ENCODE results near the gene OPALIN. TPM values are rescaled to one million over a fixed set of nuclear protein-coding genes. Genes with fewer than 3 reads are reported as not detected.

The OPALIN gene
- total RNA-seq, 5 donors from 2014 or later (not counting 1 experiment from before 2014, with no cell fraction given): not detected

- peaks cover 8 to 17% (median 12%) of the 10 kb centered on the region in 3 donors for H3K4me1 Mint-ChIP-seq
- WGBS (ENCODE audit: insufficient coverage): 44% methylated on average over 2 of the region's 7 CpGs
- Histone ChIP-seq H3K36me3 (ENCODE audit: control insufficient read depth in 2 of 2, extremely low read depth in 1 of 2, insufficient read depth in 1 of 2, low read length in 1 of 2) (no peaks in the 10 kb centered on the region), H3K27ac (ENCODE audit: low read length) (no peak overlapping the region), H3K27me3 (replicated peaks in 1 of 2; ENCODE audit: control insufficient read depth in 2 of 2, extremely low read depth in 1 of 2, insufficient read depth in 2 of 2, low read length in 1 of 2) (peaks cover 0 to 40% of the 10 kb centered on the region in 2 experiments), H3K4me3 (ENCODE audit: control insufficient read depth in 1 of 2, extremely low read depth in 1 of 2, low read length in 1 of 2) (no peak overlapping the region), H3K9me3 (no peaks in the 10 kb centered on the region), H3K4me1 (ENCODE audit: control insufficient read depth in 1 of 2, extremely low read depth in 1 of 2, insufficient read depth in 2 of 2, low read length in 2 of 2) (peaks cover 0 to 11% of the 10 kb centered on the region in 2 experiments)
- DNase-seq (no peak), ATAC-seq (replicated peaks in 1 of 4) (no peak)
- no peaks in the 10 kb centered on the region for H3K9me3 Mint-ChIP-seq
- H3K27me3 Mint-ChIP-seq: peaks cover 3 to 26% of the 10 kb centered on the region in 2 donors
- no peak overlapping the region for H3K4me3 Mint-ChIP-seq
- no peaks in the 10 kb centered on the region for H3K36me3 Mint-ChIP-seq
- CTCF ChIA-PET: no interaction called here
- H3K27ac Mint-ChIP-seq: no peak overlapping the region
- POLR2A ChIA-PET: no interaction called here
Measured at GRCh38 chr10:96376483-96376882, 17.7 kb upstream of the OPALIN start.

- 8% methylated on average over 31 of the region's 36 CpGs for WGBS (ENCODE audit: insufficient coverage)
Measured at GRCh38 chr10:96374985-96375830, 16.4 kb upstream of the OPALIN start.

DNA sequence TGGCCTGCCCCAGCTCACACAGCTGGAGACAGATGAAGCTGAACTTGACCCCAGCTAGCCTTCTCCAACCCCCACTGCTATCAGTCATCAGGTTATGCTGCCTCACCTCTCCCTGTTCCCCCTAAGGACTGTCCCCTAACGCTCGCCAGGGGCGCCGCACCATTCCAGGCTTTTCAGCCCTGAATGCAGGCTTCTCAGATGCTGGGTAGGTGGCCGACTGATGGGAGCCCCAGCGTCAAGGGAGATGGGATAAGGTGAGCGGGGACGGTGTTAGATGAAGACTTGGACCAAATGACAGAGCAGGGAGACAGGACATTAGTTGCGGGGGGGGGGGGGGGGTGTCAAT is 15.8 kb upstream of the OPALIN start:
- peak overlapping the region in 1 of 2 donors; percentile 52 for H3K4me3 ChIP-seq (ENCODE audit: control insufficient read depth in 1 of 2, extremely low read depth in 1 of 2, low read length in 1 of 2)
- peaks cover 0 to 46% of the 10 kb centered on the region in 2 experiments for H3K27me3 ChIP-seq (replicated peaks in 1 of 2; ENCODE audit: control insufficient read depth in 2 of 2, extremely low read depth in 1 of 2, insufficient read depth in 2 of 2, low read length in 1 of 2)
- Mint-ChIP-seq H3K27me3 (peaks cover 3 to 23% of the 10 kb centered on the region in 2 donors), H3K4me3 (peak overlapping the region; percentile 74 to 77 (median 75)), H3K4me1 (peaks cover 8 to 17% (median 12%) of the 10 kb centered on the region in 3 donors), H3K27ac (no peak overlapping the region), H3K9me3 (no peaks in the 10 kb centered on the region), H3K36me3 (no peaks in the 10 kb centered on the region)
- H3K4me1 ChIP-seq (ENCODE audit: control insufficient read depth in 1 of 2, extremely low read depth in 1 of 2, insufficient read depth in 2 of 2, low read length in 2 of 2): peaks cover 0 to 14% of the 10 kb centered on the region in 2 experiments
- no peak for DNase-seq
- no peak for ATAC-seq (replicated peaks in 1 of 4)
- H3K36me3 ChIP-seq (ENCODE audit: control insufficient read depth in 2 of 2, extremely low read depth in 1 of 2, insufficient read depth in 1 of 2, low read length in 1 of 2): no peaks in the 10 kb centered on the region
- POLR2A ChIA-PET: no interaction called here
- H3K27ac ChIP-seq (ENCODE audit: low read length): no peak overlapping the region
- 33% methylated on average over 4 of the region's 9 CpGs for WGBS (ENCODE audit: insufficient coverage)
- CTCF ChIA-PET: interaction anchor here (0.6 to 1.7 kb wide), 10 partner anchors 10 to 651 kb away, joined by 3 to 9 read pairs (median 4); partner anchors contain the start of gene OPALIN (in 1 of the 2)
- no peaks in the 10 kb centered on the region for H3K9me3 ChIP-seq

More at GRCh38 chr10:96374985-96375830, 16.4 kb upstream of the OPALIN start:
- no peak overlapping the region for H3K27ac Mint-ChIP-seq
- H3K4me3 Mint-ChIP-seq: peak overlapping the region; percentile 74 to 77 (median 75)
- POLR2A ChIA-PET: no interaction called here
- Histone ChIP-seq H3K36me3 (ENCODE audit: control insufficient read depth in 2 of 2, extremely low read depth in 1 of 2, insufficient read depth in 1 of 2, low read length in 1 of 2) (no peaks in the 10 kb centered on the region), H3K9me3 (no peaks in the 10 kb centered on the region), H3K27me3 (replicated peaks in 1 of 2; ENCODE audit: control insufficient read depth in 2 of 2, extremely low read depth in 1 of 2, insufficient read depth in 2 of 2, low read length in 1 of 2) (peaks cover 0 to 48% of the 10 kb centered on the region in 2 experiments), H3K4me3 (ENCODE audit: control insufficient read depth in 1 of 2, extremely low read depth in 1 of 2, low read length in 1 of 2) (peak overlapping the region; percentile 46 to 52), H3K27ac (ENCODE audit: low read length) (no peak overlapping the region), H3K4me1 (ENCODE audit: control insufficient read depth in 1 of 2, extremely low read depth in 1 of 2, insufficient read depth in 2 of 2, low read length in 2 of 2) (peaks cover 0 to 14% of the 10 kb centered on the region in 2 experiments)
- CTCF ChIA-PET: interaction anchor here (0.6 to 1.7 kb wide), 8 partner anchors 10 to 650 kb away, joined by 3 to 9 read pairs (median 4); partner anchors contain the start of gene OPALIN (in 1 of the 2)
- peaks cover 8 to 17% (median 12%) of the 10 kb centered on the region in 3 donors for H3K4me1 Mint-ChIP-seq
- ATAC-seq (replicated peaks in 1 of 4): peak; percentile 86 to 92 (median 90)
- peaks cover 3 to 23% of the 10 kb centered on the region in 2 donors for H3K27me3 Mint-ChIP-seq
- no peaks in the 10 kb centered on the region for H3K36me3 Mint-ChIP-seq
- DNase-seq: peak; percentile 19 to 78 (median 53)
- H3K9me3 Mint-ChIP-seq: no peaks in the 10 kb centered on the region

- Histone ChIP-seq H3K36me3 (ENCODE audit: control insufficient read depth in 2 of 2, extremely low read depth in 1 of 2, insufficient read depth in 1 of 2, low read length in 1 of 2) (no peaks in the 10 kb centered on the region), H3K27ac (ENCODE audit: low read length) (no peak overlapping the region), H3K9me3 (no peaks in the 10 kb centered on the region), H3K4me1 (ENCODE audit: control insufficient read depth in 1 of 2, extremely low read depth in 1 of 2, insufficient read depth in 2 of 2, low read length in 2 of 2) (peaks cover 0 to 14% of the 10 kb centered on the region in 2 experiments), H3K4me3 (ENCODE audit: control insufficient read depth in 1 of 2, extremely low read depth in 1 of 2, low read length in 1 of 2) (no peak overlapping the region), H3K27me3 (replicated peaks in 1 of 2; ENCODE audit: control insufficient read depth in 2 of 2, extremely low read depth in 1 of 2, insufficient read depth in 2 of 2, low read length in 1 of 2) (peaks cover 0 to 47% of the 10 kb centered on the region in 2 experiments)
- peaks cover 8 to 17% (median 12%) of the 10 kb centered on the region in 3 donors for H3K4me1 Mint-ChIP-seq
- H3K4me3 Mint-ChIP-seq: peak overlapping the region; percentile 54 to 77 (median 75)
- H3K9me3 Mint-ChIP-seq: no peaks in the 10 kb centered on the region
- whole genome bisulfite sequencing (ENCODE audit: insufficient coverage): 87% methylated on average over 4 of the region's 5 CpGs
- H3K27me3 Mint-ChIP-seq: peaks cover 3 to 22% of the 10 kb centered on the region in 2 donors
- H3K36me3 Mint-ChIP-seq: no peaks in the 10 kb centered on the region
- no peak for ATAC-seq (replicated peaks in 1 of 4)
- DNase-seq: no peak
- CTCF ChIA-PET: interaction anchor here in 1 of 2 donors (0.6 to 1.7 kb wide), 3 partner anchors 22 to 426 kb away, joined by 3 to 9 read pairs (median 5); no protein-coding TSS in a partner anchor
- POLR2A ChIA-PET: no interaction called here
- no peak overlapping the region for H3K27ac Mint-ChIP-seq
Measured at GRCh38 chr10:96374004-96374403, 15.2 kb upstream of the OPALIN start.

- DNase-seq: no peak
- H3K4me1 ChIP-seq (ENCODE audit: control insufficient read depth in 1 of 2, extremely low read depth in 1 of 2, insufficient read depth in 2 of 2, low read length in 2 of 2): peaks cover 0 to 14% of the 10 kb centered on the region in 2 experiments
Measured at GRCh38 chr10:96371356-96371755, 12.6 kb upstream of the OPALIN start.

GRCh38 chr10:96370584-96371157 is 11.9 kb upstream of the OPALIN start:
- Mint-ChIP-seq H3K4me3 (no peak overlapping the region), H3K9me3 (no peaks in the 10 kb centered on the region), H3K36me3 (no peaks in the 10 kb centered on the region), H3K27me3 (peaks cover 3 to 16% of the 10 kb centered on the region in 2 donors), H3K27ac (no peak overlapping the region), H3K4me1 (peaks cover 6 to 14% (median 11%) of the 10 kb centered on the region in 3 donors)
- ATAC-seq (replicated peaks in 1 of 4) (peak in 2 of 4 experiments; percentile 41 to 46), DNase-seq (peak in 28 of 35 experiments; percentile 9 to 71 (median 31))
- Histone ChIP-seq H3K27me3 (replicated peaks in 1 of 2; ENCODE audit: control insufficient read depth in 2 of 2, extremely low read depth in 1 of 2, insufficient read depth in 2 of 2, low read length in 1 of 2) (peaks cover 0 to 34% of the 10 kb centered on the region in 2 experiments), H3K36me3 (ENCODE audit: control insufficient read depth in 2 of 2, extremely low read depth in 1 of 2, insufficient read depth in 1 of 2, low read length in 1 of 2) (no peaks in the 10 kb centered on the region), H3K27ac (ENCODE audit: low read length) (no peak overlapping the region), H3K4me1 (ENCODE audit: control insufficient read depth in 1 of 2, extremely low read depth in 1 of 2, insufficient read depth in 2 of 2, low read length in 2 of 2) (peaks cover 0 to 14% of the 10 kb centered on the region in 2 experiments), H3K9me3 (no peaks in the 10 kb centered on the region), H3K4me3 (ENCODE audit: control insufficient read depth in 1 of 2, extremely low read depth in 1 of 2, low read length in 1 of 2) (no peak overlapping the region)
- ChIA-PET CTCF (interaction anchor here (0.5 to 1.6 kb wide), 13 partner anchors 9 to 1940 kb away, joined by 3 to 5 read pairs (median 3); no protein-coding TSS in a partner anchor), POLR2A (interaction anchor here in 1 of 2 donors (0.6 to 0.7 kb wide), 2 partner anchors 287 to 438 kb away, joined by 3 to 6 read pairs; no protein-coding TSS in a partner anchor)
- WGBS (ENCODE audit: insufficient coverage): 29% methylated on average over 14 of the region's 16 CpGs

More at GRCh38 chr10:96371356-96371755, 12.6 kb upstream of the OPALIN start:
- Histone ChIP-seq H3K27me3 (replicated peaks in 1 of 2; ENCODE audit: control insufficient read depth in 2 of 2, extremely low read depth in 1 of 2, insufficient read depth in 2 of 2, low read length in 1 of 2) (peaks cover 0 to 34% of the 10 kb centered on the region in 2 experiments), H3K9me3 (no peaks in the 10 kb centered on the region), H3K36me3 (ENCODE audit: control insufficient read depth in 2 of 2, extremely low read depth in 1 of 2, insufficient read depth in 1 of 2, low read length in 1 of 2) (no peaks in the 10 kb centered on the region), H3K4me3 (ENCODE audit: control insufficient read depth in 1 of 2, extremely low read depth in 1 of 2, low read length in 1 of 2) (no peak overlapping the region), H3K27ac (ENCODE audit: low read length) (no peak overlapping the region)
- H3K4me3 Mint-ChIP-seq: no peak overlapping the region
- H3K27ac Mint-ChIP-seq: no peak overlapping the region
- WGBS (ENCODE audit: insufficient coverage): 90% methylated on average over 9 of the region's 11 CpGs
- ChIA-PET POLR2A (interaction anchor here in 1 of 2 donors (0.7 kb wide), 1 partner anchor 288 kb away, joined by 3 read pairs; no protein-coding TSS in a partner anchor), CTCF (interaction anchor here (0.5 to 1.6 kb wide), 8 partner anchors 8 to 1939 kb away, joined by 3 to 5 read pairs (median 3); no protein-coding TSS in a partner anchor)
- ATAC-seq (replicated peaks in 1 of 4): no peak
- H3K36me3 Mint-ChIP-seq: no peaks in the 10 kb centered on the region
- H3K9me3 Mint-ChIP-seq: no peaks in the 10 kb centered on the region
- peaks cover 3 to 16% of the 10 kb centered on the region in 2 donors for H3K27me3 Mint-ChIP-seq
- peaks cover 8 to 17% (median 12%) of the 10 kb centered on the region in 3 donors for H3K4me1 Mint-ChIP-seq
